IMR-90 (cell line): ENCODE data around the gene LHPP. TPM values are rescaled to one million over a fixed set of nuclear protein-coding genes. Genes with fewer than 3 reads are reported as not detected.

Experiments
- ATAC-seq: fragments of 200-7000 bp; cut with Tn5 transposase; 2 replicates; pipeline ENCODE4 v1.9.1; 2020; ENCODE audit warnings: low read depth, mild to moderate bottlenecking, moderate library complexity
- BruUV-seq: library from RNA; stranded (reverse); fragments of 400-500 nt; replicated peaks from 2 replicates; lab custom pipeline; 2021; lab: Mats Ljungman, UMichigan
- CTCF ChIA-PET: fragments of 300-600 bp; formaldehyde crosslinking; extraction: SDS; loops from one replicate; lab custom pipeline; 2021; ENCODE audit warnings: antibody characterized with exemption; lab: Yijun Ruan, JAX
- POLR2A ChIA-PET: fragments of 300-600 bp; sonication (Branson Sonifier 250); formaldehyde crosslinking; loops from one replicate; lab custom pipeline; 2022; ENCODE audit warnings: antibody characterized with exemption; ENCODE audit not compliant: unreplicated experiment; lab: Charles Lee
- DNase-seq: peaks from one replicate; pipeline ENCODE4 v3.0.0; 2013
- H2AFZ ChIP-seq: replicated peaks from 2 replicates; pipeline ENCODE3; 2013; ENCODE audit warnings: low read length, mild to moderate bottlenecking; ENCODE audit not compliant: poor library complexity
- H2AK5ac ChIP-seq: 2 replicates; pipeline ENCODE4 v1.6.1; 2013; ENCODE audit warnings: low read depth, low read length, inconsistent platforms
- H2AK9ac ChIP-seq: replicated peaks from 2 replicates; pipeline ENCODE3; 2013; ENCODE audit warnings: mild to moderate bottlenecking, low read depth, low read length, moderate library complexity; ENCODE audit not compliant: poor library complexity
- H2BK120ac ChIP-seq: 2 replicates; pipeline ENCODE4 v1.6.1; 2013; ENCODE audit warnings: low read depth, low read length, inconsistent platforms
- H2BK15ac ChIP-seq: 3 replicates; pipeline ENCODE4 v1.6.1; 2013; ENCODE audit warnings: low read depth, low read length, inconsistent platforms
- H2BK20ac ChIP-seq: 2 replicates; pipeline ENCODE4 v1.6.1; 2013; ENCODE audit warnings: low read depth, mild to moderate bottlenecking, inconsistent platforms, low read length, moderate library complexity
- H2BK5ac ChIP-seq: 2 replicates; pipeline ENCODE4 v1.6.1; 2013; ENCODE audit warnings: mild to moderate bottlenecking, low read depth, low read length, inconsistent platforms; ENCODE audit not compliant: poor library complexity, severe bottlenecking
- H3K14ac ChIP-seq: replicated peaks from 2 replicates; pipeline ENCODE4 v1.6.1; 2013; ENCODE audit warnings: low read depth, low read length, inconsistent platforms
- H3K18ac ChIP-seq: 2 replicates; pipeline ENCODE4 v1.6.1; 2013; ENCODE audit warnings: low read depth, low read length, control low read depth
- H3K23ac ChIP-seq: 2 replicates; pipeline ENCODE4 v1.6.1; 2013; ENCODE audit warnings: low read depth, low read length, inconsistent platforms
- H3K27ac ChIP-seq: 2 replicates; pipeline ENCODE4 v1.5.1; 2013; ENCODE audit warnings: mild to moderate bottlenecking, control low read depth, low read length; ENCODE audit not compliant: insufficient read depth
- H3K27me3 ChIP-seq: 2 replicates; pipeline ENCODE4 v1.6.1; 2013; ENCODE audit warnings: low read length; ENCODE audit not compliant: control insufficient read depth, insufficient read depth
- H3K36me3 ChIP-seq: 2 replicates; pipeline ENCODE4 v1.6.1; 2013; ENCODE audit warnings: low read length, mixed read lengths; ENCODE audit not compliant: control insufficient read depth, insufficient read depth
- H3K4ac ChIP-seq: 2 replicates; pipeline ENCODE4 v1.6.1; 2013; ENCODE audit warnings: low read depth, low read length, inconsistent platforms
- H3K4me1 ChIP-seq: 2 replicates; pipeline ENCODE4 v1.6.1; 2013; ENCODE audit warnings: low read length, mixed read lengths; ENCODE audit not compliant: control insufficient read depth, insufficient read depth
- H3K4me2 ChIP-seq: 2 replicates; pipeline ENCODE4 v1.6.1; 2013; ENCODE audit warnings: low read depth, mild to moderate bottlenecking, control low read depth, low read length, moderate library complexity
- H3K4me3 ChIP-seq: 2 replicates; pipeline ENCODE4 v1.5.1; 2013; ENCODE audit warnings: low read depth, mild to moderate bottlenecking, control low read depth, low read length, moderate library complexity; ENCODE audit not compliant: insufficient read depth
- H3K56ac ChIP-seq: 2 replicates; pipeline ENCODE4 v1.6.1; 2013; ENCODE audit warnings: low read length, inconsistent platforms; ENCODE audit not compliant: insufficient read depth; ENCODE audit errors: extremely low read depth
- H3K79me1 ChIP-seq, 2 experiments: 2 replicates each; pipeline ENCODE4 v1.6.1; 2013; ENCODE audit warnings: low read length in 2 of 2, inconsistent platforms in 1 of 2, low read depth in 1 of 2
- H3K9ac ChIP-seq: 2 replicates; pipeline ENCODE4 v1.6.1; 2013; ENCODE audit warnings: low read depth, low read length, control low read depth
- H3K9me1 ChIP-seq: 2 replicates; pipeline ENCODE4 v1.6.1; 2013; ENCODE audit warnings: low read length, inconsistent platforms; ENCODE audit not compliant: insufficient read depth
- H3K9me3 ChIP-seq: 2 replicates; pipeline ENCODE4 v1.6.1; 2013; ENCODE audit warnings: low read length; ENCODE audit not compliant: control insufficient read depth, insufficient read depth
- H4K20me1 ChIP-seq: 2 replicates; pipeline ENCODE4 v1.6.1; 2013; ENCODE audit warnings: low read length, inconsistent platforms; ENCODE audit not compliant: insufficient read depth
- H4K5ac ChIP-seq: 2 replicates; pipeline ENCODE4 v1.6.1; 2013; ENCODE audit warnings: mild to moderate bottlenecking, low read depth, low read length, control low read depth
- H4K8ac ChIP-seq, 2 experiments: 2 replicates each; pipeline ENCODE4 v1.6.1; 2013; ENCODE audit warnings: low read depth in 2 of 2, low read length in 2 of 2, control low read depth in 1 of 2, inconsistent platforms in 1 of 2
- H4K91ac ChIP-seq: 2 replicates; pipeline ENCODE4 v1.6.1; 2013; ENCODE audit warnings: low read depth, low read length, inconsistent platforms; ENCODE audit not compliant: insufficient read depth
- BHLHE40 ChIP-seq: fragments of 150-350 bp; IDR thresholded peaks from 2 replicates; pipeline ENCODE4 v1.6.1; 2016; ENCODE audit warnings: mild to moderate bottlenecking, low read depth, low read length
- CEBPB ChIP-seq: IDR thresholded peaks from 2 replicates; pipeline ENCODE4 v1.6.1; 2012; ENCODE audit warnings: low read depth, low read length, improper control_type of control experiment
- CHD1 ChIP-seq: IDR thresholded peaks from 2 replicates; pipeline ENCODE4 v1.6.1; 2012; ENCODE audit warnings: low read depth, low read length, improper control_type of control experiment
- FOS ChIP-seq: fragments of 150-350 bp; IDR thresholded peaks from 2 replicates; pipeline ENCODE4 v1.6.1; 2016; ENCODE audit warnings: low read depth, low read length
- MAZ ChIP-seq: IDR thresholded peaks from 2 replicates; pipeline ENCODE4 v1.6.1; 2012; ENCODE audit warnings: low read depth, mild to moderate bottlenecking, low read length, improper control_type of control experiment, moderate library complexity, borderline replicate concordance
- MXI1 ChIP-seq: IDR thresholded peaks from 2 replicates; pipeline ENCODE4 v1.6.1; 2012; ENCODE audit warnings: low read depth, mild to moderate bottlenecking, low read length, moderate library complexity, borderline replicate concordance
- RCOR1 ChIP-seq: IDR thresholded peaks from 2 replicates; pipeline ENCODE4 v1.6.1; 2012; ENCODE audit warnings: mild to moderate bottlenecking, low read length, improper control_type of control experiment; ENCODE audit not compliant: insufficient replicate concordance
- RFX5 ChIP-seq: IDR thresholded peaks from 2 replicates; pipeline ENCODE4 v1.8.0; 2012; ENCODE audit warnings: low read depth, mild to moderate bottlenecking, low read length, moderate library complexity
- SMC3 ChIP-seq: fragments of 150-350 bp; IDR thresholded peaks from 2 replicates; pipeline ENCODE4 v1.6.1; 2016; ENCODE audit warnings: low read depth, mild to moderate bottlenecking, antibody characterized with exemption, low read length, moderate library complexity
- WGBS, 2 experiments: methylation state at CpG; one replicate each; pipeline versions ENCODE4 v1.1.5 to v1.1.7; 2013; ENCODE audit warnings: missing lambda C conversion rate in 2 of 2; ENCODE audit not compliant: insufficient read length in 1 of 2; ENCODE audit errors: extremely low coverage in 2 of 2; 5-methylcytosine and 5-hydroxymethylcytosine counted together
- dilution Hi-C: fragments of 300-500 bp; cut with HindIII; formaldehyde crosslinking; loops from one replicate; pipeline ENCODE4 v1.14.3; 2018; ENCODE audit warnings: low sequenced_read_pairs; ENCODE audit not compliant: unreplicated experiment
- in situ Hi-C: fragments of 300-500 bp; cut with MboI; formaldehyde crosslinking; loops from 3 replicates; pipeline ENCODE4 v1.14.3; 2019; ENCODE audit warnings: low sequenced_read_pairs, inconsistent platforms, mixed read lengths
- intact Hi-C: fragments of 100-400 bp; cut with micrococcal nuclease; formaldehyde crosslinking; loops from 2 replicates; pipeline ENCODE4 v1.10.0; 2022
- polyA plus RNA-seq, 3 experiments: library from polyadenylated mRNA; depleted of rRNA; stranded (reverse); fragments of >200 nt; gene quantifications; 2 replicates each; pipeline ENCODE4 v1.2.3, GENCODE V29; 2012; ENCODE audit warnings: low replicate concordance in 1 of 3
- total RNA-seq: library from RNA; depleted of rRNA; stranded (reverse); fragments of >200 nt; gene quantifications from 2 replicates; pipeline ENCODE4 v1.2.3, GENCODE V29; 2012
- TF ChIP-seq, protein P1 (sequence below): fragments of 150-350 bp; IDR thresholded peaks from 2 replicates; pipeline ENCODE4 v1.6.1; 2016; ENCODE audit warnings: low read depth, mild to moderate bottlenecking, low read length, moderate library complexity, borderline replicate concordance
- TF ChIP-seq, protein P2 (sequence below): fragments of 150-350 bp; IDR thresholded peaks from 2 replicates; pipeline ENCODE4 v1.6.1; 2017; ENCODE audit warnings: mild to moderate bottlenecking, antibody characterized with exemption, low read length, low read depth
- TF ChIP-seq, protein P3 (sequence below): conservative IDR thresholded peaks from 2 replicates; pipeline ENCODE4 v1.5.1; 2012; ENCODE audit warnings: mild to moderate bottlenecking, low read depth, low read length, improper control_type of control experiment

LHPP gene
- total and polyA plus RNA-seq, 2 of the 4 experiments (the other 2 are of a cell fraction), result 2.7 to 8.3 TPM

DNA sequence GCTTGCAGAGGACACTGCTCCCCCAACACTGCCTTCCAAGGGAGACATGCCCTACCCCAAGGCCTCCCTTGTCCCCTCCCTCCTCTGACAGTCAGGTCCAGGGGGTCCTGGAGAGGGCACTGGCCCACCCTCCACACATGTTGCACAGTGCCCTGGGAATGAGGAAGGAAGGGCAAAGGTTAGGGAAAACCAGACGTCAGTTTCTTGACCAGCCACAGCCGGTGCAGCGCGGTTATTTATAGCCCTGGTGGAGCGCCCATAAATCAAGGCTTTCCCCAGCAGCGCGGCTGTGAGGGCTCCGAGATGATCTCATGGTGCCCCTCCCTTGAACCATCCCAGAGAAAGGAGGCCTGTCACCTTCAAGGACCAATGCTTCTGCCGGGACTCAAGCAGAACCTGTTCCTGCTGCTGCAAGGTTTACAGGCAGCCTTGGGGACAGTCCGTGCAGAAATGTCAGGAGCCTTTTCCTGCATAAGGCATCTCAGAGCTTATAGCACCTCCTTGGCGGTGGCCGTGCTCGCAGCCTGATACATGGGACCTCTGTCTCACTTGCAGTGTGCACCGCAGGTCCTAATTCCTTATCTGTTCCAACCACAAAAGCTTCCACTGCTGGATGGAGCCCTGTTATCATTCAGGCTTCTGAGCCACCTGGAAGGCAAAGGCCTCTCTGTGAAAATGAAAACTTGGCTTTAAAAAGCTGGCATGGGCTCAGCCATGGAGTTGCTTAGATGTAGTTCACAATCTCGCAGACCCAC is 127.3 kb downstream of the LHPP start:
- Histone ChIP-seq H4K8ac (no peak overlapping the region), H4K5ac (no peak overlapping the region), H3K4ac (no peak overlapping the region), H4K91ac (no peak overlapping the region), H3K4me1 (no peaks in the 10 kb centered on the region), H3K4me2 (no peak overlapping the region), H3K4me3 (no peak overlapping the region), H3K27me3 (peaks cover 5% of the 10 kb centered on the region; the same call in 1 of the 2 replicates), H2AK5ac (no peak overlapping the region), H3K14ac (no peak overlapping the region), H3K79me1 (no peaks in the 10 kb centered on the region), H3K23ac (no peak overlapping the region), H3K9me1 (no peaks in the 10 kb centered on the region), H3K36me3 (no peaks in the 10 kb centered on the region), H3K9ac (no peak overlapping the region), H4K20me1 (no peaks in the 10 kb centered on the region), H2AK9ac (no peak overlapping the region), H3K27ac (no peak overlapping the region), H3K56ac (no peak overlapping the region), H2BK120ac (no peak overlapping the region), H2BK5ac (no peak overlapping the region), H2BK20ac (no peak overlapping the region), H3K18ac (no peak overlapping the region), H2AFZ (no peak overlapping the region), H2BK15ac (no peak overlapping the region), H3K9me3 (peaks cover 12% of the 10 kb centered on the region)
- no TSS peak for BruUV-seq
- intact Hi-C loops, result no loop called here
- TF ChIP-seq RFX5, result no peak
- TF ChIP-seq, protein P1, sequence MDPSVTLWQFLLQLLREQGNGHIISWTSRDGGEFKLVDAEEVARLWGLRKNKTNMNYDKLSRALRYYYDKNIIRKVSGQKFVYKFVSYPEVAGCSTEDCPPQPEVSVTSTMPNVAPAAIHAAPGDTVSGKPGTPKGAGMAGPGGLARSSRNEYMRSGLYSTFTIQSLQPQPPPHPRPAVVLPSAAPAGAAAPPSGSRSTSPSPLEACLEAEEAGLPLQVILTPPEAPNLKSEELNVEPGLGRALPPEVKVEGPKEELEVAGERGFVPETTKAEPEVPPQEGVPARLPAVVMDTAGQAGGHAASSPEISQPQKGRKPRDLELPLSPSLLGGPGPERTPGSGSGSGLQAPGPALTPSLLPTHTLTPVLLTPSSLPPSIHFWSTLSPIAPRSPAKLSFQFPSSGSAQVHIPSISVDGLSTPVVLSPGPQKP, result no peak
- no peak for TF ChIP-seq SMC3
- TF ChIP-seq FOS, result no peak
- TF ChIP-seq CHD1, result no peak
- TF ChIP-seq, protein P2, sequence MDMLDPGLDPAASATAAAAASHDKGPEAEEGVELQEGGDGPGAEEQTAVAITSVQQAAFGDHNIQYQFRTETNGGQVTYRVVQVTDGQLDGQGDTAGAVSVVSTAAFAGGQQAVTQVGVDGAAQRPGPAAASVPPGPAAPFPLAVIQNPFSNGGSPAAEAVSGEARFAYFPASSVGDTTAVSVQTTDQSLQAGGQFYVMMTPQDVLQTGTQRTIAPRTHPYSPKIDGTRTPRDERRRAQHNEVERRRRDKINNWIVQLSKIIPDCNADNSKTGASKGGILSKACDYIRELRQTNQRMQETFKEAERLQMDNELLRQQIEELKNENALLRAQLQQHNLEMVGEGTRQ, result no peak
- no peak for TF ChIP-seq RCOR1
- TF ChIP-seq CEBPB, result no peak
- TF ChIP-seq MAZ, result no peak
- TF ChIP-seq BHLHE40, result no peak
- TF ChIP-seq MXI1, result no peak
- TF ChIP-seq, protein P3, sequence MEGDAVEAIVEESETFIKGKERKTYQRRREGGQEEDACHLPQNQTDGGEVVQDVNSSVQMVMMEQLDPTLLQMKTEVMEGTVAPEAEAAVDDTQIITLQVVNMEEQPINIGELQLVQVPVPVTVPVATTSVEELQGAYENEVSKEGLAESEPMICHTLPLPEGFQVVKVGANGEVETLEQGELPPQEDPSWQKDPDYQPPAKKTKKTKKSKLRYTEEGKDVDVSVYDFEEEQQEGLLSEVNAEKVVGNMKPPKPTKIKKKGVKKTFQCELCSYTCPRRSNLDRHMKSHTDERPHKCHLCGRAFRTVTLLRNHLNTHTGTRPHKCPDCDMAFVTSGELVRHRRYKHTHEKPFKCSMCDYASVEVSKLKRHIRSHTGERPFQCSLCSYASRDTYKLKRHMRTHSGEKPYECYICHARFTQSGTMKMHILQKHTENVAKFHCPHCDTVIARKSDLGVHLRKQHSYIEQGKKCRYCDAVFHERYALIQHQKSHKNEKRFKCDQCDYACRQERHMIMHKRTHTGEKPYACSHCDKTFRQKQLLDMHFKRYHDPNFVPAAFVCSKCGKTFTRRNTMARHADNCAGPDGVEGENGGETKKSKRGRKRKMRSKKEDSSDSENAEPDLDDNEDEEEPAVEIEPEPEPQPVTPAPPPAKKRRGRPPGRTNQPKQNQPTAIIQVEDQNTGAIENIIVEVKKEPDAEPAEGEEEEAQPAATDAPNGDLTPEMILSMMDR, result no peak
- POLR2A ChIA-PET, result no interaction called here
- 36% methylated on average over 5 of the region's 15 CpGs; no CpG with 5 or more reads in 1 of the 2 experiments for WGBS, 2 experiments
- dilution Hi-C loops, result no loop called here
- DNase-seq, result peak; percentile 28
- CTCF ChIA-PET, result no interaction called here
- peak; percentile 44 for ATAC-seq
- in situ Hi-C loops, result no loop called here
